PC-9 (cell line): ENCODE results near the gene PHPT1. TPM values are rescaled to one million over a fixed set of nuclear protein-coding genes. Genes with fewer than 3 reads are reported as not detected.
A peak's percentile ranks its signal among the peaks of the same experiment; 100 is the strongest.

ENCODE experiments used
- BruUV-seq: library from RNA; stranded (reverse); fragments of 400-500 nt; replicated peaks from 2 replicates; lab custom pipeline; 2021; lab: Mats Ljungman, UMichigan
- CTCF ChIA-PET: fragments of 300-600 bp; sonication (Branson Sonifier 250); formaldehyde crosslinking; loops from one replicate; lab custom pipeline; 2022; ENCODE audit warnings: antibody characterized with exemption; lab: Charles Lee
- POLR2A ChIA-PET: fragments of 300-600 bp; sonication (Branson Sonifier 250); formaldehyde crosslinking; loops from one replicate; lab custom pipeline; 2022; ENCODE audit warnings: antibody characterized with exemption; ENCODE audit not compliant: unreplicated experiment; lab: Charles Lee
- DNase-seq, 2 experiments: peaks; one replicate each; pipeline versions ENCODE4 v3.0.0 to v3.0.0-alpha.2; 2015 to 2022; ENCODE audit warnings: mixed read lengths in 1 of 2
- H2AFZ ChIP-seq: fragments of 200-600 bp; sonication (generic); 2 replicates; pipeline ENCODE4 v1.8.1; 2017; ENCODE audit warnings: antibody characterized with exemption
- H3F3A ChIP-seq: fragments of 200-600 bp; sonication (generic); 2 replicates; pipeline ENCODE4 v1.8.1; 2017; ENCODE audit warnings: antibody characterized with exemption, mild to moderate bottlenecking, low read depth; ENCODE audit not compliant: insufficient read depth
- H3K27ac ChIP-seq: fragments of 200-600 bp; sonication (generic); 2 replicates; pipeline ENCODE4 v1.6.1; 2016; ENCODE audit warnings: mixed run types
- H3K27me3 ChIP-seq: fragments of 200-600 bp; sonication (generic); 2 replicates; pipeline ENCODE4 v1.6.1; 2016; ENCODE audit warnings: low read depth, mixed run types; ENCODE audit not compliant: insufficient read depth
- H3K36me3 ChIP-seq: fragments of 200-600 bp; sonication (generic); 2 replicates; pipeline ENCODE4 v1.6.1; 2016; ENCODE audit warnings: low read depth, mixed run types
- H3K4me1 ChIP-seq: fragments of 200-600 bp; sonication (generic); replicated peaks from 2 replicates; pipeline ENCODE4 v1.6.1; 2016; ENCODE audit warnings: mixed run types; ENCODE audit not compliant: insufficient read depth
- H3K4me2 ChIP-seq: fragments of 200-600 bp; sonication (generic); 2 replicates; pipeline ENCODE4 v1.6.1; 2017; ENCODE audit warnings: mixed run types
- H3K4me3 ChIP-seq: fragments of 200-600 bp; sonication (generic); 2 replicates; pipeline ENCODE4 v1.6.1; 2016; ENCODE audit warnings: mixed run types
- H3K79me2 ChIP-seq: fragments of 200-600 bp; sonication (generic); 2 replicates; pipeline ENCODE4 v1.6.1; 2017; ENCODE audit warnings: low read depth, mixed run types
- H3K9me2 ChIP-seq: fragments of 200-600 bp; sonication (generic); 2 replicates; pipeline ENCODE4 v1.8.1; 2017; ENCODE audit warnings: mild to moderate bottlenecking; ENCODE audit not compliant: insufficient read depth
- H3K9me3 ChIP-seq: fragments of 200-600 bp; sonication (generic); 2 replicates; pipeline ENCODE4 v1.8.1; 2016; ENCODE audit warnings: low read depth; ENCODE audit not compliant: insufficient read depth
- H4K20me1 ChIP-seq: fragments of 200-600 bp; sonication (generic); 2 replicates; pipeline ENCODE4 v1.8.1; 2017; ENCODE audit not compliant: insufficient read depth
- EZH2 ChIP-seq: fragments of 200-600 bp; sonication (generic); IDR thresholded peaks from 2 replicates; pipeline ENCODE4 v1.8.0; 2017; ENCODE audit warnings: antibody characterized with exemption, low read depth
- intact Hi-C: fragments of 100-400 bp; cut with micrococcal nuclease; formaldehyde crosslinking; loops from one replicate; pipeline ENCODE4 v1.10.0; 2022; ENCODE audit not compliant: unreplicated experiment
- total RNA-seq: library from RNA; stranded (reverse); gene quantifications from 2 replicates; pipeline ENCODE4 v1.2.3, GENCODE V29; 2021
- TF ChIP-seq, protein P1 (sequence below): fragments of 200-600 bp; sonication (generic); conservative IDR thresholded peaks from 2 replicates; pipeline ENCODE4 v1.6.1; 2017; ENCODE audit warnings: mixed run types, antibody characterized with exemption, mild to moderate bottlenecking, moderate library complexity

Gene PHPT1
- total RNA-seq, 1 experiment from 2014 or later, result 112 TPM

GRCh38 chr9:136828474-136829140 is 20.6 kb upstream of the PHPT1 start:
- Histone ChIP-seq H3K79me2 (no peaks in the 10 kb centered on the region), H3K4me2 (no peak overlapping the region), H4K20me1 (peaks cover 6% of the 10 kb centered on the region; the same call in 1 of the 2 replicates), H3K4me3 (no peak overlapping the region), H3K9me2 (no peaks in the 10 kb centered on the region), H2AFZ (no peak overlapping the region), H3F3A (peaks cover 1% of the 10 kb centered on the region; the same call in 1 of the 2 replicates), H3K9me3 (no peaks in the 10 kb centered on the region), H3K27me3 (no peaks in the 10 kb centered on the region), H3K36me3 (no peaks in the 10 kb centered on the region), H3K4me1 (no peaks in the 10 kb centered on the region), H3K27ac (no peak overlapping the region)
- ChIA-PET POLR2A (no interaction called here), CTCF (no interaction called here)
- DNase-seq, result peak in 1 of 2 experiments; percentile 20
- intact Hi-C loops, result no loop called here
- TF ChIP-seq, protein P1, sequence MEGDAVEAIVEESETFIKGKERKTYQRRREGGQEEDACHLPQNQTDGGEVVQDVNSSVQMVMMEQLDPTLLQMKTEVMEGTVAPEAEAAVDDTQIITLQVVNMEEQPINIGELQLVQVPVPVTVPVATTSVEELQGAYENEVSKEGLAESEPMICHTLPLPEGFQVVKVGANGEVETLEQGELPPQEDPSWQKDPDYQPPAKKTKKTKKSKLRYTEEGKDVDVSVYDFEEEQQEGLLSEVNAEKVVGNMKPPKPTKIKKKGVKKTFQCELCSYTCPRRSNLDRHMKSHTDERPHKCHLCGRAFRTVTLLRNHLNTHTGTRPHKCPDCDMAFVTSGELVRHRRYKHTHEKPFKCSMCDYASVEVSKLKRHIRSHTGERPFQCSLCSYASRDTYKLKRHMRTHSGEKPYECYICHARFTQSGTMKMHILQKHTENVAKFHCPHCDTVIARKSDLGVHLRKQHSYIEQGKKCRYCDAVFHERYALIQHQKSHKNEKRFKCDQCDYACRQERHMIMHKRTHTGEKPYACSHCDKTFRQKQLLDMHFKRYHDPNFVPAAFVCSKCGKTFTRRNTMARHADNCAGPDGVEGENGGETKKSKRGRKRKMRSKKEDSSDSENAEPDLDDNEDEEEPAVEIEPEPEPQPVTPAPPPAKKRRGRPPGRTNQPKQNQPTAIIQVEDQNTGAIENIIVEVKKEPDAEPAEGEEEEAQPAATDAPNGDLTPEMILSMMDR, result no peak
- TF ChIP-seq EZH2, result no peak
- no TSS peak for BruUV-seq

DNA sequence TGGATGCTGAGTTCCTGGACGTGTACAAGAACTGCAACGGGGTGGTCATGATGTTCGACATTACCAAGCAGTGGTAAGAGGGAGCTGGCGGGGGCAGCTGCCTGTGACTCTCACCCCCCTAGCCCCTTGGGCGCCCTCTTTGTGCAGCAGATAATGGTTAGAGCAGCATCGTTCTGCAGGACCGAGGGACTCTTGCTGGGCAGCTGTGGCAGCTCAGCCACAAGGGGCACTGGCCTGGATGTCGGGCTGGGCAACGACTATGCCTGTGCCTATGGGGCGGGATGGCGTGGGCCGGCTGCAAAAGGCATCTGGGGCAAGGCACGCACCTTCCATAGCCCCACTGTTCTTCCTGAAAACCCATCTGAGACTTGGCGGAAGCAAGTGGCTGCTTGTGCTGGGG is 19.8 kb upstream of the PHPT1 start:
- no peak overlapping the region for H2AFZ ChIP-seq
- TF ChIP-seq, protein P1, result no peak
- TF ChIP-seq EZH2, result no peak
- no peak overlapping the region for H3K4me2 ChIP-seq
- POLR2A ChIA-PET, result no interaction called here
- H3K27me3 ChIP-seq, result no peaks in the 10 kb centered on the region
- peak in 1 of 2 experiments; percentile 20 for DNase-seq
- H3F3A ChIP-seq, result peaks cover 9% of the 10 kb centered on the region; the same call in 1 of the 2 replicates
- 0 out of 2 replicates have a peak, but pooled peaks cover 6% of the 10 kb centered on the region for H4K20me1 ChIP-seq
- no peaks in the 10 kb centered on the region for H3K36me3 ChIP-seq
- CTCF ChIA-PET, result no interaction called here
- intact Hi-C loops, result no loop called here
- no peaks in the 10 kb centered on the region for H3K4me1 ChIP-seq
- H3K9me3 ChIP-seq, result no peaks in the 10 kb centered on the region
- TSS peak; percentile 7 for BruUV-seq
- no peaks in the 10 kb centered on the region for H3K79me2 ChIP-seq
- H3K4me3 ChIP-seq, result no peak overlapping the region
- no peak overlapping the region for H3K27ac ChIP-seq
- H3K9me2 ChIP-seq, result no peaks in the 10 kb centered on the region

- ChIA-PET POLR2A (no interaction called here), CTCF (no interaction called here)
- Histone ChIP-seq H3K4me3 (no peak overlapping the region), H3K4me1 (no peaks in the 10 kb centered on the region), H3K9me2 (no peaks in the 10 kb centered on the region), H3K9me3 (no peaks in the 10 kb centered on the region), H4K20me1 (no peaks in the 10 kb centered on the region), H3K36me3 (no peaks in the 10 kb centered on the region), H3K27ac (no peak overlapping the region), H2AFZ (no peak overlapping the region), H3F3A (peaks cover 13% of the 10 kb centered on the region; the same call in 1 of the 2 replicates), H3K79me2 (no peaks in the 10 kb centered on the region), H3K27me3 (no peaks in the 10 kb centered on the region), H3K4me2 (no peak overlapping the region)
- no TSS peak for BruUV-seq
- TF ChIP-seq, protein P1, result no peak
- no peak for TF ChIP-seq EZH2
- peak in 1 of 2 experiments; percentile 29 for DNase-seq
- intact Hi-C loops, result no loop called here
These were observed 19.0 kb upstream of the PHPT1 start for GRCh38 chr9:136829981-136830885.
